Measurements from ENCODE around the gene WDCP.

WDCP gene

GRCh38 chr2:24048769-24049484 is 1.7 kb upstream of the WDCP start:
- no peaks in the 10 kb centered on the region for H3K27me3 ChIP-seq (ENCODE audit: insufficient read depth, low read length, poor library complexity)
- TF ChIP-seq EZH2 (IDR thresholded peaks at IDR 0.05; ENCODE audit: borderline replicate concordance, low read depth, low read length, severe bottlenecking) (no peak), CTCF (IDR thresholded peaks at IDR 0.05; ENCODE audit: borderline replicate concordance, extremely low read depth, low read length, poor library complexity, severe bottlenecking) (no peak)
- H3K9me3 ChIP-seq (ENCODE audit: insufficient read depth, low read length, severe bottlenecking), result no peaks in the 10 kb centered on the region
- H3K4me2 ChIP-seq (ENCODE audit: insufficient read depth, low read length), result peak overlapping the region; percentile 63
- peak overlapping the region in 1 of 2 experiments; percentile 51; a peak in 3 of 4 replicates for H3K4me3 ChIP-seq (ENCODE audit: low read depth in 1 of 2, low read length in 2 of 2)
- peaks cover 32% of the 10 kb centered on the region for H3K79me2 ChIP-seq (ENCODE audit: insufficient read depth, low read length)
- H3K27ac ChIP-seq (ENCODE audit: low read length), result no peak overlapping the region
- peak overlapping the region; percentile 40 for H3K9ac ChIP-seq (ENCODE audit: low read depth, low read length)
- H4K20me1 ChIP-seq (ENCODE audit: insufficient read depth, low read length), result 0 out of 2 replicates have a peak, but pooled peaks cover 3% of the 10 kb centered on the region
- ATAC-seq (ENCODE audit: insufficient read depth, low read depth) (no peak), DNase-seq (no peak)
- no peaks in the 10 kb centered on the region for H3K36me3 ChIP-seq (ENCODE audit: insufficient read depth, low read length)
- peaks cover 29% of the 10 kb centered on the region for H3K4me1 ChIP-seq (ENCODE audit: insufficient read depth, low read length)
- H2AFZ ChIP-seq (ENCODE audit: low read depth, low read length), result peak overlapping the region; percentile 51

- peak overlapping the region; percentile 61 for H3K4me2 ChIP-seq (ENCODE audit: insufficient read depth, low read length)
- H3K9me3 ChIP-seq (ENCODE audit: insufficient read depth, low read length, severe bottlenecking), result no peaks in the 10 kb centered on the region
- ATAC-seq (ENCODE audit: insufficient read depth, low read depth) (peak; percentile 10; the same call in 2 of the 3 replicates), DNase-seq (no peak)
- peaks cover 29% of the 10 kb centered on the region for H3K4me1 ChIP-seq (ENCODE audit: insufficient read depth, low read length)
- H3K36me3 ChIP-seq (ENCODE audit: insufficient read depth, low read length), result no peaks in the 10 kb centered on the region
- TF ChIP-seq CTCF (IDR thresholded peaks at IDR 0.05; ENCODE audit: borderline replicate concordance, extremely low read depth, low read length, poor library complexity, severe bottlenecking) (no peak), EZH2 (IDR thresholded peaks at IDR 0.05; ENCODE audit: borderline replicate concordance, low read depth, low read length, severe bottlenecking) (no peak)
- H2AFZ ChIP-seq (ENCODE audit: low read depth, low read length), result peak overlapping the region; percentile 73
- peak overlapping the region; percentile 66 for H3K27ac ChIP-seq (ENCODE audit: low read length)
- 0 out of 2 replicates have a peak, but pooled peaks cover 3% of the 10 kb centered on the region for H4K20me1 ChIP-seq (ENCODE audit: insufficient read depth, low read length)
- peak overlapping the region; percentile 48 for H3K9ac ChIP-seq (ENCODE audit: low read depth, low read length)
- peak overlapping the region in 1 of 2 experiments; percentile 45; a peak in 2 of 4 replicates for H3K4me3 ChIP-seq (ENCODE audit: low read depth in 1 of 2, low read length in 2 of 2)
- H3K79me2 ChIP-seq (ENCODE audit: insufficient read depth, low read length), result peaks cover 43% of the 10 kb centered on the region
- no peaks in the 10 kb centered on the region for H3K27me3 ChIP-seq (ENCODE audit: insufficient read depth, low read length, poor library complexity)
Observed at GRCh38 chr2:24047703-24048033, 477 bp upstream of the WDCP start.

GRCh38 chr2:24046599-24046929 is 627 bp downstream of the WDCP start:
- TF ChIP-seq EZH2 (IDR thresholded peaks at IDR 0.05; ENCODE audit: borderline replicate concordance, low read depth, low read length, severe bottlenecking) (no peak), CTCF (IDR thresholded peaks at IDR 0.05; ENCODE audit: borderline replicate concordance, extremely low read depth, low read length, poor library complexity, severe bottlenecking) (no peak)
- Histone ChIP-seq H4K20me1 (ENCODE audit: insufficient read depth, low read length) (0 out of 2 replicates have a peak, but pooled peaks cover 3% of the 10 kb centered on the region), H3K4me3 (ENCODE audit: low read depth in 1 of 2, low read length in 2 of 2) (peak overlapping the region; percentile 85 to 88), H3K9me3 (ENCODE audit: insufficient read depth, low read length, severe bottlenecking) (no peaks in the 10 kb centered on the region), H3K36me3 (ENCODE audit: insufficient read depth, low read length) (no peaks in the 10 kb centered on the region), H3K27ac (ENCODE audit: low read length) (peak overlapping the region; percentile 82), H3K79me2 (ENCODE audit: insufficient read depth, low read length) (peaks cover 47% of the 10 kb centered on the region), H3K4me1 (ENCODE audit: insufficient read depth, low read length) (peaks cover 29% of the 10 kb centered on the region), H2AFZ (ENCODE audit: low read depth, low read length) (peak overlapping the region; percentile 90), H3K4me2 (ENCODE audit: insufficient read depth, low read length) (peak overlapping the region; percentile 72), H3K9ac (ENCODE audit: low read depth, low read length) (peak overlapping the region; percentile 71), H3K27me3 (ENCODE audit: insufficient read depth, low read length, poor library complexity) (no peaks in the 10 kb centered on the region)
- DNase-seq (no peak), ATAC-seq (ENCODE audit: insufficient read depth, low read depth) (no peak)
